Posterior cingulate gyrus (tissue), 11 donors: ENCODE results near the gene DTWD1.
"Not testable (repeated sequence)": the region's sequence is repeated elsewhere in the genome, so short reads cannot be mapped to it uniquely, and the experiment has no call there.

Source experiments
- DNase-seq, 10 donors: peaks; one replicate each; pipeline versions ENCODE4 v3.0.0 to v3.0.0-alpha.2; 2020 to 2021; ENCODE audit warnings: mixed read lengths in 3 of 10
- intact Hi-C: fragments of 100-400 bp; cut with DNase I; formaldehyde crosslinking; loops from one replicate; pipeline ENCODE4 v1.15.1; 2023

The DTWD1 gene

DNA sequence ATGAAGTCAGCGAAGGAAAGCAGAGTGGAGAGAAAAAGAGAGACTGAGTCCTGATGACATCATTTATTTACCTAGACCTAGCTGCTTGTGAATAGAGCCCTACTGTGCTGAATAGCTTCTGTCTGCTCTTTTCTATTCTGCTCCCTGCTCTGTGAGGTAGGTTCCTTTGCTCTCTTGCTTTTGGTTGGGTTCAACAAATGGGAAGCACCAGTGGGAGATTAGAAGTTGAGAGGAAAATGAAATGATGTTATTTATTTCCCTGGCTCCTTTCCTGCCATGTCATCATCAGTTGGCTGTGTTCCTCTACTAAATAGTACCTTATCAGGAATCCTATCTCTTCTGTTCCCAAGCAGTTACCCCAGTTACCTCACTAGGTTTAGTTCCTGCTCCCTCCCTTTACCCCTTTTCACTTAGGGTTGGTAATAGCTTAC lies 23.5 kb downstream of the DTWD1 start:
- DNase-seq: no peak

DNA sequence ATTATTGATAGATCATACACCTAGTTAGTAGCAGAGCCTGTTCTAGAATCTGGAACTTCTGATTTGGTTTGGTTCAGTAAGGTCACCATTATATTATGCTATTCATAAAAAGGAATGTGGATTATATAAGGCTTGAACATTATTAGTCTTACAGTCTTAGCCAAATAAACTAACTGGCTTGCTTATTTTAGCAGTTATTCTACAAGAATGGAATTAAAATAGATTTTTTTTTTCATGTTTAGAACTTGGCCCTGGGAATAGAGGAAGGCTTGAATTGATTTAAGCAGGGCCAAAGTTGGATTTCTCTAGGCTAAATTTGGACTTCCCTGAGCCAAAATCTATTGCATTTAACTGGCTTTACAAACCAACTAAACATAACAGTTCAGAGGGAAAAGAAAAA lies 24.4 kb downstream of the DTWD1 start:
- intact Hi-C loops: no loop called here
- DNase-seq: no peak

More for the DNA sequence above, 23.5 kb downstream of the DTWD1 start:
- intact Hi-C loops: no loop called here

DNA sequence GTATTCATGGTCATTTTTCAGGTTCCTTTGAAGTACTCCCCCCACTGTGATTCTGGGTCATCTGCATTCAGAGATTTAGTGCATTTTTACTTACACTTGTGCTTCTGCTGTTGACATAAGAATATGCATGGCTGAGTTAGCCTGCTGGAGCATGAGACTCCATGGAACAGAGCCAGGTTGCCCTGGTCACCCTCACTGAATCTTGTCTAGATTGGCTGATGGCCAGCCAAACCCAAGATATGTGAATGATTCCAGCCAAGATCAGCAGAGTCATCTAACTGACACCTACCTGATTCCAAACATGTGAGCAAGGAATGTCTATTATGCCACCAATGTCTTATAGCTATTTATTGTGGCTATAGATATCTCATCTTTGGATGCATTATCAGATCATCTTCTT lies 25.1 kb downstream of the DTWD1 start:
- intact Hi-C loops: no loop called here
- peak in 1 of 10 donors; percentile 10 for DNase-seq

DNA sequence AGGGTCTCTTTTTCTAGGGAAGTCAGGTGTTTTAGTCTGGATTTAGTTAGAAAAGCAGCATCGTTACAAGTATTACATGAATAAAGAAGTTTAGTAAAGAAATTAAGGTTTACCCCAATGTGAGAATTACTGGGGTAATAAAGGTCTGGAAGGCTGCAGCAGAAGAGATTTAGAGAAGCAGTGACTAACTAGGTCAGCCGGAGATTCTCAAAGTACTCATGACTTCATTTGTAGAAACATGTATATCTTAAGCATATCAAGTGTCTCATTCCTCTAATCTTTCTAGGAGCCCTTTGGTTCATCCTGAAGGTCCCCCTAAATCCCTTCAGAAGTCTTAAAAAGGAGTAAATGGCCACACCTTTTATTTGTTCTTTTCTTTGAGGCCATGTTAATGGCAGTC lies 26.0 kb downstream of the DTWD1 start:
- DNase-seq: no peak
- intact Hi-C loops: no loop called here

DNA sequence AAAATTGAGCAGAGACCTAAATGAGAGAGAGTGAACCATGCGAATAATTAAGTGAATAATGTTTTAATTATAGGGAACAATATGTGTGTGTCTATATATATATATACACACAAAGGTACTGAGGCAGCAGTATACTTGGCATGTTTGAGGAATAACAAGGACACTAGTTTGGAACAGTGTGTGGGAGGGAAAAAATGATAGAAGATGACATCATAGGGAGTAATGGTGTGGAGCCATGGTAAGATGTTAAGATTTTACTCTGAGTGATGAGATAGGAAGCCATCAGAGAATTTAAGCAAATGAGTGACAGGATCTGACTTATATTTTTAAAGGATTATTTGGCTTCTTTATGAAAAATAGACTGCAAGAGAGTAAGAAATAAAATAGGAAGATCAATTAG lies 29.1 kb downstream of the DTWD1 start:
- intact Hi-C loops: no loop called here
- no peak for DNase-seq

DNA sequence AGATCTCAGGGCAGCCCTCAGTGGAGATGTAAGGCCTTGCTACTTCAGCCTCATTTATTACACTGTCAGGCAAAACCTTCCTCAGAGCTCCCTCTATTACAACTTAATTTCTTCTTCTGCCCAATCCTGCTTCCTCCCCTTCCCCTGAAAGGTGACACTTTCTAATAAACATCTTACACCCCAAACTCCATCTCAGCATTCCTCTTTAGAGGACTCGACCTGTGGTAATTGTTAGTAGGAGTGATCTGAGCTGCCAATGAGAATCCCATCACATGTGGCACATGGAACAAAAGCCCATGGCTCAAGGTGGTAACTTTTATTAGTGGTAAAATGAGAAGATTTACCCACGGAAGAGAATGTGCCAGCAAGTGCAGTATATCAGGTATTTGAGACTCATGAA lies 29.8 kb downstream of the DTWD1 start:
- intact Hi-C loops: no loop called here
- DNase-seq: no peak

DNA sequence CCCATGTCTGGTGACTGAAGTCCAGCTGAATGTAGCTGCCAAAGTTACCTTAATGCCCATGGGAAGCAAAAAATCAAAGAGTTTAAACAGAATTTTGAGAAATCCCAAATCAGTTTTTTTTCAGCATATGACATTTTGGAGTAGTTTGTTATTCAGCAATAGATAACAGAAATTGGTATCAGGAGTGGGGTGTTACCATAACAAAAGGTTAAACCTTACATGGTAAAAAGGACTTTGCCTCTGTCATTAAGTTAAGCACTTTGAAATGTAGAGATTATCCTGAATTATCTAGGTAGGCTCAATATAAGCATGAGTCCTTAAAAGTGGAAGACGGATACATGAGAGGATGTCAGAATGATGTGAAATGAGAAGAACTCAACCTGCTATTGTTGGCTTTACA lies 32.1 kb downstream of the DTWD1 start:
- intact Hi-C loops: no loop called here
- no peak for DNase-seq

DNA sequence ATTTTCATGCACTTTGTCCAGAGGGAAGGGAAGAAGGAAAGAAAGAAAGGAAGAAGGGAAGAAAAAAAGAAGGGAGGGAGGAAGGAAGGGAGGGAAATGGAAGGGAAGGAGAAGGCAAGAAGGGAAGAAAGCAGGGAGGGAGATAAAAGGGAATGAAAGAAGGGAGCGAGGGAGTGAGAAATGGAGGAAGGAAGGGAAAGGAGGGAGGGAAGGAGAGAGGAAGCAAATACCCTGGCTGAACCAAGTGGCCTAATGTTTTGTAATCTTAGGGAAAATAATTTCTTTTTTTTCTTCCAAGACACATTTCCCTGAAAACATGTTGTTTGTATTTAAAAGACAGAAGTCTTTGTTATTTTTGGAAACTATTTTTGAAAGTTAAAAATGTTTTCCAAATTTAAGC lies 35.9 kb downstream of the DTWD1 start:
- intact Hi-C loops: no loop called here
- no peak for DNase-seq

DNA sequence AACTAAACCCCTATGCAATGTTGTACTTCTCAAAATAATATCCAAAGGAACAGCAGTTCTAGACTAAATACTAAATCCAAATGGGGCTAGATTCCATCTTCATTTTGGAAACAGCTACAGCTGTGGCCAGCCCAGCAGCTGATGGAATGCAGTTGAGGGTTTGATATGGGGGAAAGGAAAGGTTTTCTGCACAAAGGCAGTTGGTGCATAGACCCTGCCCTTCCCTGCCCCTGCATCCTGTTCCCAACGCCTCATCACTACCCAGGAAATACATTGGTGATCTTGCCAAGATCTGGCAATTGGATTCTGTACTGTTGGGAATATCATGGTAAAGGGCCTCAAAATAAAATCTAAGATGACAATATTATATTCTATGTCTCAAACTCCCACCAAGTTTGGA lies 43.9 kb downstream of the DTWD1 start:
- intact Hi-C loops: no loop called here
- no peak for DNase-seq

DNA sequence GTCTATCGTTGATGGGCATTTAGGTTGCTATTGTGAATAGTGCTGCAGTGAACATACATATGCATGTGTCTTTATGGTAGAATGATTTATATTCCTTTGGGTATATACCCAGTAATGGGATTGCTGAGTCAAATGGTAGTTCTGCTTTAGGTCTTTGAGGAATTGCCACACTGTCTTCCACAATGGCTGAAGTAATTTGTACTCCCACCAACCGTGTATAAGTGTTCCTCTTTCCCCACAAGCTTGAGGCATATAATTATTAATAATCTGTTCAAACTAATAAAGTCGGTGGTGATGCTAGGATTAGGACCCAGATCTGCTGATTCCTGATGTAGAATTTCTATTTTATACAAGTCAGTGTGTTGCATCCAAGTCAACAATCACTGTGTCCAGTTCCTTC lies 45.6 kb downstream of the DTWD1 start:
- DNase-seq, intact Hi-C loops: not testable (repeated sequence)

DNA sequence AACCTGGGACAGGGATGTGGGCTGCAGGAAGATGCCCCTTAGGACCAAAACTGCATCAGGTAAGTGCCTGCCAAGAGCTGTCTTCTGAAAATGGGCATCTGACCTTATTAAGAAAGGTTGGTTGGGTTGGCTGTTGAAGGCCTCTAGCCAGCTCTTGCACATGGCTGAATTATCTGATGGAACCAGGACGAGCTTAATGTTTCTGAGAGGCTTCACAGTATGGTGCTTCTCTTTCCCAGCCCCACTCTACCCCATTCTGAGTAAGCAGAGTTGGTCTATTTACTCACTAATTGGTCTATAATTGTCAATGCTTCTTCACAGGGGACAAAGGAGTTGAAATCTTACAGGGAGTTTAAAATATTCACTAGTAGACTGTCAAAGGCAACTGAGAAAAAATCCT lies 48.4 kb downstream of the DTWD1 start:
- intact Hi-C loops: no loop called here
- DNase-seq: no peak

DNA sequence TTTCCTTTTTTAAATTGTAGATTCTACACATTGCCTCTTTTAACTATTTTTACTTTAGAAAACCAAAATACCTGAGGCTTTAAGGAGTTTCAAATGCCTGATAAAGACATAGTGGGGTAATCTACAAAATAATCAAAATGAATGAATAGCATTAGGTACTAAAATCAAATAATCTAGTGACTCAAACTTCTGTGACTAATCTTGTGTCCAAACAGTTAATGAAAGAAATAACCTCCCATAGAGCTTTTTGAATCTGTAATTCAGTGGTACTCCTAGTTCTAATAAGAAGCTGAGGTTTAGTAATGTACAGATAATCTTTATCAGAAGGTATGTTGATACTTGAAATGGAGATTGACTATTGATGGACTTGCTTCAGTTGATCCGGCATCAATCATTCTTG lies 53.0 kb downstream of the DTWD1 start:
- no peak for DNase-seq
- intact Hi-C loops: no loop called here

DNA sequence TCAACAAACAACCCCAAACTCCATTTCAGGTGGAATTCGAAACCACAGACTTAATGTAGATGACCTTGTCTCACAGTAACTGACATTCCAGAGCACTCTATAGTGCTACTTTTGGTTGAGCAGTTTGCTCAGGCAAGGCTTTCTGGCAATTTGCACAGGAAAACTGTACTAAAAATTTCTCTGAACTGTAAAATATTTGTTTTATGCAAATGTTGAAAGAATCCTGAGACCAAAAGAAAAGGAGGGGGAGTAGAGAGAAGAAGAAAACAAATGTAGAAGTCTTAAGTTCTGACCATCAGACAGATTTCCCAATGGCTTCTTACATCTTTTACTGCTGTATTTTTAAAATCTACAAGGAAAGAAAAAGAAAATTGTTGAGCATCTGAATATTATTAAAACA lies 53.5 kb downstream of the DTWD1 start:
- DNase-seq: no peak
- intact Hi-C loops: no loop called here

DNA sequence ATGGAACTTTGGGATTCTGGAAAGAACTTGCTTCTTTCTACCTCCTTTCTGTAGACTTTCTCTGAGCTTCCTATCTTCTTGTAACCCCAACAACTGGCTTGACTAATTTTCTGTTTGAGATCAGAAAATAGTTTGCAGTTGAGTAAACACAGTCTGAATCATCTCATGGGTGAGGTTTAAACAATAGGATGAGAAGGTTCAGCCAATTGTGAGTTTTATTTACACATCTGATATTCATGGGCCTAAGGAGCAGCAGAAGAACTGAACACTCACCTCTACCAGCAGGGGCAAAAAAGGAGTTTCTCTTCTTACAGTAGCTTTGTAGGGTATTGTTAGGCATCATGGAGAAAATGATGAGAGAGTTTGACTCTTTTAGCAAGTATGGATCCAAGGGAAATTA lies 54.2 kb downstream of the DTWD1 start:
- intact Hi-C loops: no loop called here
- no peak for DNase-seq

DNA sequence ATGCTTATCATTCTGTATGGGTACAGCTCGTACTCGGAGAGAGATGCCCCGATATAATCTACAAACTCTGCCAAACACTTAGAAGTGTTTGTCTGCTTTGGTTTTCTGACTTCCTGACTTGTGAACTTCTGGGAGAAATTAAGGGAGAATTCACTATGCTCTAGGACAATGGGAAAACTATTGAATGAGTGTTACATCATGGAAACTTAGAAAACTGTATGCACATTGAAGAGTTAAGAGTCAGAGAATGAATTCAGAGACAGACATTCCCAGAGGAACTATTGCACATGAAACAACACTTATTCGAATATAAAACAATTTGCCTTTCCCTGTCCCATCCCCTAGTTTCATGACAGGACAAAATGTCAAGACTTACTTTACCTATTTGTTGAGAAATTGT lies 57.8 kb downstream of the DTWD1 start:
- no peak for DNase-seq
- intact Hi-C loops: no loop called here

DNA sequence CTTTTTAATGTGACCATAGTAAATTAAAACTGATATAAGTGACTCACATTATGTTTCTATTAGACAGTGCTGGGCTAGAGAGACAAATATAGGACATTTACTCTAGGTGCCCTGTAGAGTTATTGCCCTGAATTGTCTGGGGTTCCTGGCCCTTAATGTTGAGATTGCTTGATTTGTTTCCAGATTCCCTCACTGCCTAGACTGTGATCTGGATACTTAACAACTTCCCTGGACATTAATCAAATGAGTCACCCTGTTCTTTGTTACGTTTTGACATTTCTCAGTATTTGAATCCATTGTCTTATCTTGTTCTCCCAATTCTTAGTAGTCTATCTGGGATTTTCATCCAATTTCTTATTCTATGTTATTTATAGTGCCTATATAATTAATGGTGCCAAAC lies 65.8 kb downstream of the DTWD1 start:
- intact Hi-C loops: no loop called here
- no peak for DNase-seq

DNA sequence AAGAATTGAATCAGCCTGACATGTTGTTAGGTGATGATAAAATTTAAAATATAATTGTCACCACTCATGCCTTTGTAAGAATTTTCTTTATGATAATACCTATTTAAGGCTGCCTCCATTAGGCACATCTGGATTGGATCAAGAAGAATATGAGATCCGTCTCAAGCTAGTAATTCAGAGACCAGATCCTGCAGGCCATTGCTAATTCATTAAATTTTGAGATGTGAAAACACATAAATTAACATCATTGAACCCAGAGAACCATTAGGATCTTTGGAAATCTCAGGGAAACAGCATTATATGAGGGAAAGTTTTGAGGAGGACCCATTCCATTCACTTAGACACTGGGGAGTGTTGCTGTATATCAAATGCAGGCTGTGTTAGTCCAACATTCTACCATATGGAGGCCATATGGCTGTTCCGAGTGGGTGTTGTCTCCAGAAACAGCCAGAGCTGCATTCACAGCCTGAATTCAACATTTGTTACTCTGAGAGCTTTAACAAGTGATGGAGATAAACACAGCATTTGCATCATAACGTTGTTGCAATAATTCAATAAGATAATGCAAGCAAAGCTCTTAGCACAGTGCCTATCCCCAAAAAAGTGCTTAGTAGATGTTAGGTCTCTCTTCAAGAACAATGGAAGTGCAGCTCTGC lies 67.4 kb downstream of the DTWD1 start:
- peak in 3 of 10 donors; percentile 4 to 9 (median 9) for DNase-seq

DNA sequence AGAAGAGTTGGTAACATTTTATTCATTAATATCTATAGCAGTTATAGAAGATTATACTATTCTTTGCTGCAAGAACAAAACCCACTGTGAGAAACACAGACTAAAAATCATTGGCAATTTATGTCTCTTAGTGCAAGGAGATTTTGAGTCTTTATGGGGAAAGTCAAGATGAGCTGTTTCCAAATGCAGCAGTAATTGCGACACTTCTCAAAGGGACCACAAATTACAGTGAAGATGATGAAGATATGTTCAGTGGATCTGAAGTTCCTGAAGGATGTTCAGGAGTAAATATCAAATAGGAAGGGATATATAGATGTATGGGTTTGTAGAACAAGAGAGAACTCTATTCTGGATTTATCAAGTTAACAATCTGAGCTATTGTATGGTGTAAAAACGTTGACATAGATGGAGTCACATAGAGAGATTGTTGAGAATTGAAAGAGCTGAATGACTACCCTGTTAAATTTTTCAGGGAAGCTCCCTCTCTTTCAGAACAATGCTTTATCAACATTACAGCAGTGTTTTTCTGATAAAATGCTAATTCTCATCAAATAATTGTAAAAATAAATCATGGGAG lies 71.8 kb downstream of the DTWD1 start:
- DNase-seq: no peak
- intact Hi-C loops: no loop called here

More for the DNA sequence above, 67.4 kb downstream of the DTWD1 start:
- intact Hi-C loops: no loop called here

DNA sequence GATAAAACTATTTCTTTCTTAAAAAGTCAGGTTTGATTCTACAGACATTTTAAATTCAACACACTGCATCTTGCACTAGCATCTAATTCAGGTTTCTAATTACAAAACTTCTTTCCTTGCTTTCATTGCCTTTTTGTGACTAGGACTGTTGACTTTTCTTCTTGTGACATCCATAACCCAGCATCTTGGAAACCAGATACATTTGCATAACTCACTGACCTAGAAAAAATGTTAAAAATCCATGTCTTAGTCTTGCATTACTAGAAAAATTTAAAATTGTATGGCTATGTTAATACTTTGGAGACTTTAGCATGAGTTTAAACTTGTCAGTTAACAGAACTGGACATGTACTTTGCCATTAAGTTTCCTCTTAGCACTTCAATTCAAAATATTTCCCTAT lies 72.7 kb downstream of the DTWD1 start:
- intact Hi-C loops: no loop called here
- DNase-seq: no peak

DNA sequence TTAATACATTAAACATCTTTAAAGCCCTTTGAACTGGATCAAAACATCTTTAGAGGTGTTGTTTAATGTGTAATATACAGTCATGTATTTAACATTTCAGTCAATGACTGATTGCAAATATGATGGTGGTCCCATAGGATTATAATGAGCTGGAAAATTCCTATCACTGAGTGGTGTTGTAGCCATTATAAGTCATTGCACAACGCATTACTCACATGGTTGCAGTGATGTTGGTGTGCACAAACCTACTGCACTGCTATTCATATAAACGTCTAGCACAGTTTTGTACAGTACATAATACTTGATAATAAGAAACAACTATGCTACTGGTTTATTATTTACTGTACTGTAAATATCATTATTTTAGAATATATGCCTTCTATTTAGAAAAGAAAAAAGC lies 75.6 kb downstream of the DTWD1 start:
- intact Hi-C loops: no loop called here
- DNase-seq: no peak

DNA sequence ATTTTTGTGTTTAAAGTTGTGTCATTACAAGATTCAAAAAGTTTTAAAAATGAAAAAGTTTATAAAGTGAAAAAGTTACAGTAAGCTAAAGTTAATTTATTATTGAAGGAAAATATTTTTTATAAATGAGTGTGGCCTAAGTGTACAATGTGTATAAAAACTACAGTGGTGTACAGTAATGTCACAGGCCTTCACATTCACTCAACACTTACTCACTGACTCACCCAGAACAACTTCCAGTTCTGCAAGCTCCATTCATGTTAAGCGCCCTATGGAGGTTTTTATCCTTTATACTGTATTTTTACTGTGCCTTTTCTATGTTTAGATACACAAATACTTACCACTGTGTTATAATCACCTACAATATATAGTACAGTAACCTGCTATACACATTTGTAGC lies 76.3 kb downstream of the DTWD1 start:
- DNase-seq: no peak
- intact Hi-C loops: no loop called here

DNA sequence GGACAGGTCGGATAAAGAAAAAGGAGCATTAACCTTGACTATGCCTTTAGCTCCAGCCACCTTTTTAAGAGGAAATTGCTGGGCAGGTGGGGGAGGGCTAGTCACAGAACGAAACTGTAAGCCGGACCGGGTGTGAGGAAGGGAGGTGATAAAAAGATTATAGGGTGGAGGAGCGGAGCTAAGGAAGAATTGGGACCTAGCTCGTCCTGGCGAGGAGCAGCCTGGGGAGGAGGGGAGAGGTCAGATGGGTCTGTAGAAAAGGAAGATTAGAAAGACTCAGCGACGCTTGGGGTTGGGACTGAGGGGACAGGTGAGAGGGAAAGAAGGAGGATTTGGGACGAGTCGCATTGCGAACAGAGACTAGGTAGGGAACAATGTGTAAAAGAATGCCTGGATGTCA lies 82.1 kb downstream of the DTWD1 start:
- not testable (repeated sequence) for DNase-seq

More for the DNA sequence above, 82.1 kb downstream of the DTWD1 start:
- intact Hi-C loops: not testable (repeated sequence)
